ENCODE results near the gene DNAJB13.
A peak's percentile ranks its signal among the peaks of the same experiment; 100 is the strongest.

The DNAJB13 gene

DNA sequence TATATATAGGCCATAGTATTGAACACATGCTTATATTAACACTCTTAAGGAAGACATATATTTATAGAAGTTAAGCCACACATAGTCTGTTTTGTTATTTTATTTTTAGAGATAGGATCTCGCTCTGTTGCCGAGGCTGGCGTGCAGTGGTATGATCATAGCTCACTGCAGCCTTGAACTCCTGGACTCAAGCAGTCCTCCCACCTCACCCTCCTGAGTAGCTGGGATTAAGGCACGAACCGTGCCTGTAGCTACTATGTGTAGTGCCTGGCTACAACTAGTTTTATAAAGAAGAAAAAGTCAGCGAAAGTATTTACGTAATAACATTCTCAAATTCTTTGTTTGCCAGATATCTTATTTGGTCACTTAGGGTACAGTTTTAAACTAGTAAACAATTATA is 37.4 kb downstream of the DNAJB13 start:
- TF ChIP-seq ZFX (IDR thresholded peaks at IDR 0.05; ENCODE audit: borderline replicate concordance) = no peak
- TF ChIP-seq, protein P1, sequence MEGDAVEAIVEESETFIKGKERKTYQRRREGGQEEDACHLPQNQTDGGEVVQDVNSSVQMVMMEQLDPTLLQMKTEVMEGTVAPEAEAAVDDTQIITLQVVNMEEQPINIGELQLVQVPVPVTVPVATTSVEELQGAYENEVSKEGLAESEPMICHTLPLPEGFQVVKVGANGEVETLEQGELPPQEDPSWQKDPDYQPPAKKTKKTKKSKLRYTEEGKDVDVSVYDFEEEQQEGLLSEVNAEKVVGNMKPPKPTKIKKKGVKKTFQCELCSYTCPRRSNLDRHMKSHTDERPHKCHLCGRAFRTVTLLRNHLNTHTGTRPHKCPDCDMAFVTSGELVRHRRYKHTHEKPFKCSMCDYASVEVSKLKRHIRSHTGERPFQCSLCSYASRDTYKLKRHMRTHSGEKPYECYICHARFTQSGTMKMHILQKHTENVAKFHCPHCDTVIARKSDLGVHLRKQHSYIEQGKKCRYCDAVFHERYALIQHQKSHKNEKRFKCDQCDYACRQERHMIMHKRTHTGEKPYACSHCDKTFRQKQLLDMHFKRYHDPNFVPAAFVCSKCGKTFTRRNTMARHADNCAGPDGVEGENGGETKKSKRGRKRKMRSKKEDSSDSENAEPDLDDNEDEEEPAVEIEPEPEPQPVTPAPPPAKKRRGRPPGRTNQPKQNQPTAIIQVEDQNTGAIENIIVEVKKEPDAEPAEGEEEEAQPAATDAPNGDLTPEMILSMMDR (IDR thresholded peaks at IDR 0.05) = no peak
- no peak overlapping the region for H3K27ac ChIP-seq

DNA sequence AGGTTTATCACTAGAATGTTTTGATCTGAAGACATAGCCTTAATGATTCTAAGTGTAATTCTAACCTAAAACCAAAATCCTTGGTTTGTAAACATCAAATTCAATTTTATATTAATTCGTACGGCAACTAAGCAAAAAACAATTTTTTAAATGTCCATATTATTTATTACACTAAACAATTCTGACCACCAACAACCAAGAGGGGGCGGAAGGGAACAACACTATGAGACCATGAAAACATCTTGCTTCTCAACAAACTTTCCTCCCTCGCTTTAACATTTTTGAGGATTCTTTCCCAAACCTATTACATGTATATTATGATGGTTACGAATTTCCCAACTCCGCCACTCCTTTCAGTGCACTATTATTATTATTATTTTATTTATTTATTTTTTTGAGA is 38.3 kb downstream of the DNAJB13 start:
- no peak overlapping the region for H3K27ac ChIP-seq
- TF ChIP-seq ZFX (IDR thresholded peaks at IDR 0.05; ENCODE audit: borderline replicate concordance) = no peak
- TF ChIP-seq, protein P1 (IDR thresholded peaks at IDR 0.05) = 0 out of 2 replicates have a peak, but pooled peaks have one; percentile 10

DNA sequence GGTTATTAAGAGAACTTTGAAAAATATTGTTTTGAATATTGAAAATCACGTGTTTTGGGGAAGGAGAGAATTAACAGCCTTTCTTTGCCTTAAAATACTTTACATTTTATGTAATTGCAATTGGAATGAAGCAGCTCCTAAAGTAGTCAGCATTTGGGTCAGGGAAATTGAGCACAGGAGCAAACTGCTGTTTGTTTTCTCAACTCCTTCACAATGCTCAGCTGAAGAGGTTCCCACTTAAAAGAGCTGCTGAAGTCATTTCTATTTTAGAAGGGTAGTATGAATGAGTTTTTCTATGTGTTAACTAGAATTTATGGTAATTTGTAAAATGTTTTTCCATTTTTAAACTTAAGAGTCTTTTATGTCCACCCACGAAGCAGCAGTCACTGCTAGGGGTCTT is 39.9 kb downstream of the DNAJB13 start:
- TF ChIP-seq ZFX (IDR thresholded peaks at IDR 0.05; ENCODE audit: borderline replicate concordance) = no peak
- TF ChIP-seq, protein P1 (IDR thresholded peaks at IDR 0.05) = no peak
- no peak overlapping the region for H3K27ac ChIP-seq

DNA sequence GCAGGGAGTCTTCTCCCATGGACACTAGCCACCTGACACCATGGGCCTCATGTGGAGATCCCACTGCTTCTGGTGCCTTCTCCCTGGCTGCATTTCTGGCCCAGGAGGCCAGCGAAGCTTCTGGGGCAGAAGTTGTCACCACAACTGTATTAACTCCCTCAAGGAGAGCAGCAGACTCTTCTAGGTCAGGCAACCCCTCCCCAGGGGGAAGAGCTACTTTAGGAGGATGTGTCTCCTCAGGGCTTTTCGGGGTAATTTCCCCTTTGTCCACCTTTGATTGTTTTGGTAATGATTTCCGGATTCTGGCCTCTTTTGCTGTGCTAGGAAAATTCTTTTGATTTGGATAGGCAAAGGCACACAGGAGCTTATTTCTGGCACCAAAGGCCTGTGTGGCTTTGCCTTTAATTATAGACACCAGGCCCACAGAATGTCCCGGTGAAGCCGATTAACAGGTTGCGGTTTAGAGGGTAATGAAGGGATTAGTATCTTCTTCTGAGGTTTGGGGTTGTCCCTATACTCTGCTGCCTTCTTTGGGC is 40.7 kb downstream of the DNAJB13 start:
- H3K27ac ChIP-seq = no peak overlapping the region
- no peak for TF ChIP-seq ZFX (IDR thresholded peaks at IDR 0.05; ENCODE audit: borderline replicate concordance)
- TF ChIP-seq, protein P1 (IDR thresholded peaks at IDR 0.05) = no peak

DNA sequence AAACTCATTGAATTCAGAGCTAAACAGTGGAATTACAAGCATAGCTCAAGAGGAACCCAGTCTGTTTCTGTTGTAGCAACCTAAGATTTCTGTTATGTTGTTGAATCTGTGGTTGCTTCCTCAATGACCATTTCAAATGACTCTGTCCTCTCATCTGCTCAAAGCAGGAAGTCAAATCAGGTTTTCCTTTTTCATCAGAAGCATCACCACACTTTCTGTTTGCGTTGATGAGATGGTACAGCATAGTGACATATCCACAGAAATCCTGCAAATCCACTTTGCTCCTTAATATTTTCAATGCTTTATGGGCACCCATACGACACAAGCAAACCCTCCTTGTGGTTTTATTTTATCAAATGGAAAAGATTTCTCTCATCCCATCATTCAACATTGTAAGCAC is 44.4 kb downstream of the DNAJB13 start:
- no peak overlapping the region for H3K27ac ChIP-seq
- TF ChIP-seq ZFX (IDR thresholded peaks at IDR 0.05; ENCODE audit: borderline replicate concordance) = no peak
- TF ChIP-seq, protein P1 (IDR thresholded peaks at IDR 0.05) = no peak

DNA sequence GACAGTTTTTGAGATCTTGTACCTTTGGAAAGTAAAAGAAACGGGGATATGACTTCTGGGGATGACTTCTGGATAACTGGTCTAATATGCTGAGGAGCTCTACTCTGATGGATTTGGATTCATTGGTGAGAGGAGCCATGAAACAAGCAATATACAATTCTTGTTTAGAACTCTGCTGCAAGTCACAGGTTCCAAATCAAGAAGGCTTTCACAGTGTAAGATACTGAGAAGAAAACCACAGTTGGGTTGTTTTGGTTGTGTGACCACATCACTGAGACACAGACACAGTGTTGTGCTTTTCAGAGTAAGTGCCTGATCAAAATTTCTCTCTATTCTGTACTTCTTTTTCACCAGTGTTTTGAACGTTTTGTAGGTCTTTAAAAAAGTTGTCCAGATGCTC is 44.9 kb downstream of the DNAJB13 start:
- H3K27ac ChIP-seq = no peak overlapping the region
- TF ChIP-seq ZFX (IDR thresholded peaks at IDR 0.05; ENCODE audit: borderline replicate concordance) = no peak
- TF ChIP-seq, protein P1 (IDR thresholded peaks at IDR 0.05) = no peak

DNA sequence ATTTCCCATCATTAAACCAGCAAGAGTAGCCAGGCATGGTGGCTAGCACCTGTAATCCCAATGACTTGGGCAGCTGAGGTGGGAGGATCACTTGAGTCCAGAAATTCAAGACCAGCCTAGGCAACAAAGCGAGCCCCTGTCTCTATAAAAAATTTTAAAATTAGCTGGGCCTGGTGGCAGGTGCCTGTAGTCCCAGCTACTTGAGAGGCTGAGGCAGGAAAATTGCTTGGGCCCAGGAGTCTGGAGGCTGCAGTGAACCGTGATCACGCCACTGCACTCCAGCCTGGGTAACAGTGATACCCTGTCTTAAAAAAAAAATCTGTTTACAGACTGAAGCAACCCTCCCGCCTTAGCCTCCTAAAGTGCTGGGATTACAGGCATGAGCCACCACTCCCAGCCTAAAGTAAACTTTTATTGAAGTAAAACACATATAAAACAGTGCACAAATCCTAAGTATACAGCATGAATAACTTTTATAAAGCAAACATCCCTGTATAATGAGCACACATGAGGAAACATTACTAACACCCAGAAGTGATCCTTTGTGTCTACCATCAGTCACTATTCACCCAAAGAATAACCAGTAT is 45.4 kb downstream of the DNAJB13 start:
- no peak overlapping the region for H3K27ac ChIP-seq
- TF ChIP-seq, protein P1 (IDR thresholded peaks at IDR 0.05) = no peak
- no peak for TF ChIP-seq ZFX (IDR thresholded peaks at IDR 0.05; ENCODE audit: borderline replicate concordance)
